HFFc6 (cell line): Measurements from ENCODE around the gene GAL3ST3. TPM values are rescaled to one million over a fixed set of nuclear protein-coding genes. Genes with fewer than 3 reads are reported as not detected.
A peak's percentile ranks its signal among the peaks of the same experiment; 100 is the strongest.

Source experiments
- DNase-seq: peaks from one replicate; pipeline ENCODE4 v3.0.0-alpha.2; 2018
- H3K27ac Mint-ChIP-seq: 2 replicates; pipeline ENCODE4 v1.8.0; 2020; ENCODE audit warnings: mild to moderate bottlenecking, mixed read lengths
- H3K27me3 Mint-ChIP-seq: 2 replicates; pipeline ENCODE4 v1.8.0; 2021; ENCODE audit warnings: mild to moderate bottlenecking, moderate library complexity, mixed read lengths; ENCODE audit not compliant: insufficient read depth
- H3K36me3 Mint-ChIP-seq: 2 replicates; pipeline ENCODE4 v1.8.0; 2021; ENCODE audit warnings: low read depth, mixed read lengths
- H3K4me1 Mint-ChIP-seq: 2 replicates; pipeline ENCODE4 v1.8.0; 2020; ENCODE audit warnings: low read depth, mixed read lengths
- H3K4me3 Mint-ChIP-seq: 2 replicates; pipeline ENCODE4 v1.8.0; 2020; ENCODE audit warnings: mild to moderate bottlenecking, moderate library complexity, mixed read lengths
- H3K9me3 Mint-ChIP-seq: 2 replicates; pipeline ENCODE4 v1.8.0; 2020; ENCODE audit warnings: mild to moderate bottlenecking, mixed read lengths
- CTCF ChIP-seq: fragments of 200-600 bp; sonication (generic); IDR thresholded peaks from 2 replicates; pipeline ENCODE4 v1.5.0; 2021; ENCODE audit warnings: antibody characterized with exemption, mild to moderate bottlenecking
- total RNA-seq, 6 experiments: library from RNA; stranded (reverse); fragmentation: NEBNext Ultra II Directional; extraction: Animal tissue kit (Norgen Biotek cat#: 25700); gene quantifications; 2 replicates in 1 of 6; 3 replicates in 5 of 6; pipeline ENCODE4 v1.2.3, GENCODE V29; 2021

Gene GAL3ST3
- total RNA-seq, 6 experiments from 2014 or later, result 0.14 TPM; not detected in 5

GRCh38 chr11:66068154-66068821 is 19.3 kb upstream of the GAL3ST3 start:
- peaks cover 68% of the 10 kb centered on the region for H3K36me3 Mint-ChIP-seq
- H3K4me3 Mint-ChIP-seq, result peak overlapping the region; percentile 52
- H3K27ac Mint-ChIP-seq, result peak overlapping the region; percentile 90
- peaks cover 41% of the 10 kb centered on the region for H3K4me1 Mint-ChIP-seq
- peak; percentile 52 for DNase-seq
- H3K27me3 Mint-ChIP-seq, result no peaks in the 10 kb centered on the region; the same call in none of the 2 replicates
- no peaks in the 10 kb centered on the region for H3K9me3 Mint-ChIP-seq
- TF ChIP-seq CTCF, result peak; percentile 97

- H3K36me3 Mint-ChIP-seq, result peaks cover 68% of the 10 kb centered on the region
- no peaks in the 10 kb centered on the region for H3K9me3 Mint-ChIP-seq
These were observed 18.7 kb upstream of the GAL3ST3 start for GRCh38 chr11:66067640-66068039.

GRCh38 chr11:66066751-66067150 is 17.8 kb upstream of the GAL3ST3 start:
- H3K4me3 Mint-ChIP-seq, result no peak overlapping the region
- peaks cover 62% of the 10 kb centered on the region for H3K36me3 Mint-ChIP-seq
- TF ChIP-seq CTCF, result no peak
- no peak for DNase-seq
- no peaks in the 10 kb centered on the region for H3K9me3 Mint-ChIP-seq
- H3K27me3 Mint-ChIP-seq, result no peaks in the 10 kb centered on the region; the same call in none of the 2 replicates
- H3K4me1 Mint-ChIP-seq, result peaks cover 26% of the 10 kb centered on the region
- H3K27ac Mint-ChIP-seq, result peak overlapping the region; percentile 35; the same call in 1 of the 2 replicates

More at GRCh38 chr11:66067640-66068039, 18.7 kb upstream of the GAL3ST3 start:
- no peaks in the 10 kb centered on the region; the same call in none of the 2 replicates for H3K27me3 Mint-ChIP-seq
- H3K27ac Mint-ChIP-seq, result peak overlapping the region; percentile 90; the same call in 1 of the 2 replicates
- peaks cover 35% of the 10 kb centered on the region for H3K4me1 Mint-ChIP-seq
- DNase-seq, result no peak
- TF ChIP-seq CTCF, result no peak
- no peak overlapping the region for H3K4me3 Mint-ChIP-seq

GRCh38 chr11:66064571-66064970 is 15.6 kb upstream of the GAL3ST3 start:
- Mint-ChIP-seq H3K4me3 (no peak overlapping the region), H3K27ac (no peak overlapping the region), H3K9me3 (no peaks in the 10 kb centered on the region), H3K4me1 (peaks cover 19% of the 10 kb centered on the region), H3K36me3 (peaks cover 71% of the 10 kb centered on the region), H3K27me3 (no peaks in the 10 kb centered on the region; the same call in 1 of the 2 replicates)
- no peak for TF ChIP-seq CTCF
- no peak for DNase-seq

GRCh38 chr11:66063900-66064299 is 14.9 kb upstream of the GAL3ST3 start:
- H3K27me3 Mint-ChIP-seq, result no peaks in the 10 kb centered on the region; the same call in 1 of the 2 replicates
- H3K4me1 Mint-ChIP-seq, result peaks cover 12% of the 10 kb centered on the region
- H3K27ac Mint-ChIP-seq, result no peak overlapping the region
- H3K9me3 Mint-ChIP-seq, result no peaks in the 10 kb centered on the region
- peaks cover 70% of the 10 kb centered on the region for H3K36me3 Mint-ChIP-seq
- DNase-seq, result no peak
- no peak for TF ChIP-seq CTCF
- no peak overlapping the region for H3K4me3 Mint-ChIP-seq
